GM12892 (cell line): ENCODE results near the gene NPBWR2.

ENCODE experiments used
- DNase-seq: peaks from one replicate; pipeline ENCODE4 v3.0.0; 2011; ENCODE audit not compliant: insufficient read length
- FAIRE-seq: peaks from 2 replicates; lab custom pipeline; 2011; peaks lifted over from hg19 to GRCh38; lab: Jason Lieb, UNC
- POLR2A ChIP-seq: IDR thresholded peaks from 2 replicates; pipeline ENCODE4 v1.6.1; 2011; ENCODE audit warnings: low read depth, low read length, control low read depth
- POLR2AphosphoS5 ChIP-seq: IDR thresholded peaks from 2 replicates; pipeline ENCODE4 v1.6.1; 2011; ENCODE audit warnings: low read depth, low read length, control low read depth
- TAF1 ChIP-seq: IDR thresholded peaks from 2 replicates; pipeline ENCODE4 v1.6.1; 2011; ENCODE audit warnings: low read depth, mild to moderate bottlenecking, control low read depth, low read length, borderline replicate concordance

The NPBWR2 gene

DNA sequence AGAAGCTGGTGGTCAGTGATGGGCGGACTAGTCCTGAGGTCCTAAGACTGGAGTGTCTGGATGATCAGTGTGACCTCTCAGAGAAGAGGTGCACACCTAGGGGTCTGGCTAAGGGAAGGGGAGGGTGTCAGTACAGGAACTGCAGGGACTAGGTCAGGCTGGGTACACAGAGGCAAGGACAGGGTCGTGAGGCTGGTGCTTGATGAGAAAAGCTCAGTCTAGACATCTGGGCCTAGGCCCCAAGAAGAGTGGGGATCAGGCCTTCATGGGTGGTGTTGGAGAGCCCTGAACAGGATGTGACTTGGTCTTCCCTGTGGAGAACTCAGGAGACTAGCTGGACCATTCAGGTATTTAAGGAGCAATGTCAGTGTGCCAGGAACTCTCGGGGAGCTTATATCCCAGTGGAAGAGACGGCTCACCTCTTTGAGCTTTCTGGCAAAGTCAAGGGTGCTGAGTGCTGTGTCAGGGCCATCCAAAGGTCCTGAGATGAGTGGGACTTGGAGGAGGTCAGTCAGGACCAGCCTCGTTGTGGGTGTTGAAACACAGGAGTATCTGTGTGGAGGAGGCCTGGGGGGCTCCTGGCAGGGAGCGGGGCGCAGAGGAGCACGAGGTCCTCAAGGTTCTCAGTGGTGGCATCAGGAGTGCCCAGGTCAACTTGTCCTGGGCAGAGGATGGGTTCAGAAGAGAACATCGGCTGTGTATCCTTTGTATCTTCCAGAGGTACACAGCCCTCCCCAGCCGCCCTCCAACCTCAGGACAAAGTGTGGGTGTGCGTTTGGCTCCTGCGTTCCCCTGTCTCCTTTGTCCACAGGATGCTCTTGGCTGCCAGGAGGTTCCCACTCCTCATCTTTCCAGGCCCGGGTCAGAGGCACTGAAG is 43.6 kb upstream of the NPBWR2 start:
- DNase-seq (no peak), FAIRE-seq (no peak)
- TF ChIP-seq POLR2AphosphoS5, result no peak
- no peak for TF ChIP-seq POLR2A
- TF ChIP-seq TAF1, result no peak

DNA sequence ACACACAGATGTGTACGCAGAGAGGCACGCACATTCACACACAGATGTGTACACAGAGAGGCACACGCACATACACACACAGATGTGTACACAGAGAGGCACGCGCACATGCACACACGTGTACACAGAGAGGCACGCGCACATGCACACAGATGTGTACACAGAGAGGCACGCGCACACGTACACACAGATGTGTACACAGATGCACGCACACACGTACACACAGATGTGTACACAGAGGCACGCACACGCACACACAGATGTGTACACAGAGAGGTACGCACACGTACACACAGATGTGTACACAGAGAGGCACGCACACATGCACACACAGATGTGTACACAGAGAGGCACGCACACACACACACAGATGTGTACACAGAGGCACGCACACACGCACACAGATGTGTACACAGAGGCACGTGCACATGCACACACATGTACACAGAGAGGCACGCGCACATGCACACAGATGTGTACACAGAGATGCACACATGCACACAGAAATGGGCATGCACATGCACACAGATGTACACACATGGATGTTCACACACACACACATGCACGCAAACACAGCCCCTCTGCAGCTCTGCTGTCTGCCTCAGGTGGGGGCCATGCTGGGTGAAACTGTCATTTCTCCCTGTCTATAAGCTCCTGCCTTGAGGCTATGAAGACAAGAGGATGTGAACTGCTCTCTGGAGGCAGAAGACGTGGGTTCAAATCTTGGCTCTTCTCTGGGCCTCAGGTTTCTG is 42.6 kb upstream of the NPBWR2 start:
- DNase-seq, result no peak
- FAIRE-seq, result no peak
- no peak for TF ChIP-seq POLR2AphosphoS5
- no peak for TF ChIP-seq TAF1
- no peak for TF ChIP-seq POLR2A

DNA sequence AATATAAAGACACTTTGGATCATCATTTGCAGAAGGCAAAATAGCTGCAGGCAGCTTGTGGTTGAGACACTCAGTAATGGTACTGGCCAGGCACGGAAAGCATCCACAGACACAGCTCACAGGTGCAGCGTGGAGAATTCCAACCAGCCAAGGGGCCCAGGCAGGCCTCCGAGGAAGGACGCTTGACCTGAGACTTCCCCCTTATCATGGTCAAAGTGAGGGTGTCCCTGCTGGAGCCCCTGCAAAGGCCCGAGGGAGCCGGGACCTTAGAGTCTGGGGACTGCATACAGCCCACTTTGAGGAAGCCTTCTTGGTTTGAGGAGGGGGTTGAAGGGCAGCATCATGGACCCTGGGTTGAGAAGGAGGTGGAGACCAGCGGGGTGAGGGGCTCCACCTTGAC is 41.8 kb upstream of the NPBWR2 start:
- no peak for DNase-seq
- FAIRE-seq, result no peak
- TF ChIP-seq POLR2AphosphoS5 (no peak), TAF1 (no peak), POLR2A (no peak)

DNA sequence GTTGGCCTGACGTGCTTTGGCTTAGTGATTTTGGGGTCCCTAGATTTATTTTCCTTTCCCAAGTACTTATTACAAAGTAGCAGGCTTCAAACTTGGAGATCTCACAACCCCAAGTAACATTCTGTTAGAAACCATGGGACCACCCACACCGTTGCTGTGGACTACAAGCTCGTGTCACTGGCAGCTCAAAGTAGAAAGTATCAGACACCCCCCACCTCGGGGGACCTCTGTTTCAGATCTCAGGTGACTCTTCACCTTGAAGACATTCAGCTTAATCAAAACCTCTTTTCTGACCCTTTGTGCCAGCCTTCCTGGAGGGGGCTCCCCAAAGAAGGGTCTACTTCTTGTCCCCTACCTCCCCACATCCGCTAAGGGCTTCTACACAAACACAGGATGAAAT is 41.2 kb upstream of the NPBWR2 start:
- DNase-seq (no peak), FAIRE-seq (no peak)
- TF ChIP-seq POLR2A, result no peak
- no peak for TF ChIP-seq TAF1
- no peak for TF ChIP-seq POLR2AphosphoS5

DNA sequence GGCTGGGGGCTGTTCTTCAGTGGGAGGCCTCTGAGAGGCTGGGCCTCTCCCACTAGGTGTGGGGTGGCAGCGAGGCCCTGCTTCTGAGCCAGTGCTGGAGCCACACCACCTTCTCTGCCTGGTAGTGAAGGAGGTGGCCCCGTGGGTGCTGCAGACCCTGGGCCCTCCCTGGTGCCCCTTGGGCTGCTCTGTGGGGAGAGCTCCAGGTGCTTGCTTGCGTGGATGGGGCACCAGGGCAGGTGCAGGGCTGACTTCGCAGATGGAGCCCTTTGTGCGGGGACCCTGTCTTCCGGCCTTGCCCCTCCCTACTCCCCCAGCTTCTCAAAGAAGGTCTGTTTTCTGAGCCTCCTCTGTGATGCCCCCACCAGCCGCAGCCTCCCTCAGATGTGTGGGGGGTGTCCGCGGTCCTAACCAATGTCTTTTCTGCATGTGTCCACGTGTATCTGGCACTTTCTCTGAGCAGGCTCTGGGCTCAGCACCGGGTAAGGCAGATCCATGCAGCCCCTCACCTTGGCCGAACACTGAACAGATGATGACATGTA is 39.6 kb upstream of the NPBWR2 start:
- no peak for DNase-seq
- no peak for TF ChIP-seq POLR2A
- FAIRE-seq, result no peak

DNA sequence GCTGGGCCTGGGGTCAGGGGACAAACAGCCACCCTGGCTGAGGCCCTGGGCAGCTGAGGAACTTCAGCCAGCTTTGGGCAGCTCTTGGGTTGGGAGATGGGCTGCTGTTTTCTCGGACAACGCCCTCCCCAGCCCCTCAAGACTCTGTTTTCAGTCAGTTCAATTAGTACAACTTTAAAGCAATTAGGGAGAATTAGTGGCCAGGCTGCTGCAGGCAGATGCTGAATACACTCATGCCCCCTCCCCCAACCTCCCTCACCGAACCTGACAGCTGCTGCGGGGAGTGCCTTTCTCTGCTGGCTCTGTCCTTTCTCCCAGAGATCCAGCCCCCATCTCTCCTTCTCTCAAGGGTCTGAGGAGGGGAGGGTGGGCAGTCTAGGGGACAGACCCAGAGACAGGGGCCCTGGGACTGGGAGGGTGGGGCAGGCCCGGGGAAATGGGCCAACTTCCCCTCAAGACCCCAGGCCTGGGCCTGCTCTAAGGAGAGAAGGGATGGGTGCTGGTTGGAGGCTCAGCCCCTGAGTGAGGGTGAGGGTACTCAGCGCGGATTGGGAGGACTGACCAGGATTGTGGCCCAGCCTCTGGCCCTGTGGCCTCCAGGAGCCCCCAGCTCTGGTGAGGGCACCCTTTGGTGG is 39.1 kb upstream of the NPBWR2 start:
- FAIRE-seq (no peak), DNase-seq (no peak)
- no peak for TF ChIP-seq TAF1
- no peak for TF ChIP-seq POLR2A
- TF ChIP-seq POLR2AphosphoS5, result no peak

DNA sequence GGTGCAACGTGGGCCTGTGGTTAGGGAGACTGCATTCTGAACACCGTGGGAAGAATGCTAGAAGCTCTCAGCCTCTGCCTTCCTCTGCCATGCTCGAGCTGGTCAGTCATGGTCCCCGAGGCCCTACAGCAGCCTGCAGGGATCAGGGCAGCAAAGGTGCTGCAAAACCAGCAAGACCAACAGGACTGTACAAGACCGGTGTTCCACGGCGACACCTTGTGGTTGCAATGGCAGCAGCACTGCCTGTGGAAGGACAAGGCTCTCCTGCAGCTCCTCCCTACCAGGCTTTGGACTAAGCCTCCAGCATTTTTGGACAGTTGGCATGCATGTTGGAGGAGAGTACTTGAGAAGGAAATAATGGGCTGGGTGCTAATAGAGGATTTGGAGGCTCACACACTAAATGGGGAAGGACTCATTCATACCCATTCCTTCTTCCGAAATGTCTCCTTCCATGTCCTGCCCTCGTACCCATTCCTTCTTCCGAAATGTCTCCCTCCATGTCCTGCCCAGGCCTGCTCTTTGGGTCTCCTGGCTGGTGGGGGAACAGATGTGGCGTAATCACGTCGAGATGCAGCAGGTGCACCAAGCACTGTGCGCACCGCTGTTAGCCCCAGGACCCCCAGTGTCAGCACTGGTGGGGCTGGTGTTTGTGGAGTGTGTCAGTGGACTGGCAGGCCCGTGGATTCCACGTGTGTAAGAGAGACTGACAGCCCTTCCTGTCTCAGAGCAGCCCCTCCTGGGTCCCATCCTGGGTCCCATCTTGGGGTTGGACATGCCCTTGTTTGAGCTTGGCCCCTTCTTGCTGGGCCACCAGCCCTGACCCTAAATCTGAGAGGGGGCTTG is 38.3 kb upstream of the NPBWR2 start:
- DNase-seq (no peak), FAIRE-seq (no peak)
- TF ChIP-seq TAF1 (no peak), POLR2AphosphoS5 (no peak), POLR2A (no peak)

DNA sequence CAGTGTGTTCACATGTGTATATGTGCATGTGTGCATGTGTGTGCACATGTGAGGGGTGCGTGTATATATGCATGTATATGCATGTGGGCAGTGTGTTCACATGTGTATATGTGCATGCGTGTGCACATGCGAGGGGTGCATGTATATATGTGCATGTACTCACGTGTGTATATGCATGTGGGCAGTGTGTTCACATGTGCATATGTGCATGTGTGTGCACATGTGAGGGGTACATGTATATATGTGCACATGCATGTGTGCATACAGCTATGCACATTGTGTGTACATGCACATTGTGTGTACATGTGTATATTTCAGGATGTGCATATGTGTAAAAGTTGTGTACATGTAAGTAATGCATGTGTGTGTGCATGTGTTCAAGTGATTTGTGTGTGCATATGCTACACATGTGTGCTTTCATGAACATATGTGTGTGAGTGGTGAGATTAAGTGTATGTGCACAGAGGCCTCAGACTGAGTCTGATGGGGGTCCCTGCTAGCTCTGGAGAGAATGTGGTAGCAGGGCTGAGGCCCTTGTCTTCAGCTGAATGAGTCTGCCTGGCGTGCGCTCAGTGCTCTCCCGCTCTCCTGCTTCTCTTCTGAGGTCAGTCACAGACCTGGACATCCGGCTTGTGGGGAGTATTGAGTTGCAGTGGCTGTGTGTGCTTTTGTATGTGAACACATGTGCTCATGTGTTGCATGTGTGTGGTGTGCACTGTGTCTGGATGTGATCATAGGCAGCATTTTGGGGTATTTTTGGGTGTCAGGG is 37.0 kb upstream of the NPBWR2 start:
- FAIRE-seq (no peak), DNase-seq (no peak)
- no peak for TF ChIP-seq TAF1

DNA sequence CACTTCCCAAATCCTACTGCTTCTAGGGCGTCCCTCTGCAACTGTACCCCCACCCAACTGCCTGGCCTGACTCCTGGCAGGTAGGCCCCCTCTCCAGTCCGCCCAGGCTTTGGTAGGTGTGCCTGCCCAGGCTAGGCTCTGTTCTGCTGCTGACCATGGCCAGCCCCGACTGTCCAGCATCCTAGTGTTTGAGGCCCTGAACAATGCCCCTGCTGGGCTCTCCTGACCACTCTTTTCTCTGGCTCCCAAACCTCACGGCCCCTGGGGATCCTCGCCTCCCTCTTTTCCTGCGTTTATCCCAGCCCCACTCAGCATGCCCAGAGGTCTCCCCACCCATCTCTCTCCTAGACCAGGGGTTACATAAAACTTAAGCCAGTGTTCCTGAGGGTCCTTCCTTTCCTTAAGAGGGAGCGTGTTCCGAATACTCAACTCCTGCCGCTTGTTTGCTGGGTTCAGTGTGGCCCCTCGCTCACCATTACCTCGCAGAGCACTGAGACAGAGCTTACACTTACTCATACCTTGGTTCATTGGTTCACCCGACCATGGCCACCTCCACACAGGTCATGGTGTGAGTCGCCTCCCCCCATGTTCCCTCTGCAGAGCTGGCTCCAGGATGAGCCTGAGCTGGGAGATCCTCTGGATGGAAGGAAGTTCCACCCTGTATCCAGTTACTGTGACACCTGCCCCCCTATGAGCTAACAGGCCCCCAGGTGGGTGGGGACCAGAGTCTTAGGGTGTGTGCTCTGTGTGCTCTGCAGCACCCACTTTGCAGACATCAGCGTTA is 35.8 kb upstream of the NPBWR2 start:
- DNase-seq (no peak), FAIRE-seq (no peak)

DNA sequence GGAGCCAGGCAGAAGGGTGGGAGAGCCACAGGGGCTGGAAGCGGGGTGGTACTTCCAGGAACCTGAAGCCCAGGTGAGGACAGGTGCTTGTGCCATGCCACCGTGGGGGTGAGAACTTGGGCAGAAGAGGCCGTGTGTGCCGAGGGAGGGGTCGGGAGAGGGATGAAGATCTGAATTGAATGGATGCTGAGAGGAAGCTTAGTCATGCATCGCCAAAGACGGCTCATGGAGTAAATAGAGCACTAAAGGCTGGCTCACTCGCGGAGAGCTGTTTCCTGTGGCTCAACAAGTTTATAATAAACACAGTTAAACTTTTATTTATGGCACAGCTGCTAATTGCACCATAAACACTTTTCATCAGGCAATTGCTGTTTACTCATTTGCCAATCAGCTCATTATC is 35.2 kb upstream of the NPBWR2 start:
- no peak for FAIRE-seq
- no peak for TF ChIP-seq POLR2AphosphoS5
- DNase-seq, result no peak

More for the DNA sequence above, 35.8 kb upstream of the NPBWR2 start:
- TF ChIP-seq TAF1 (no peak), POLR2A (no peak), POLR2AphosphoS5 (no peak)
